ENCODE data around the gene ISOC2.

GRCh38 chr19:55500368-55500952 lies 39.0 kb upstream of the ISOC2 start:
- TF ChIP-seq CTCF (conservative IDR thresholded peaks at IDR 0.05; ENCODE audit: low read depth, low read length) (no peak), EZH2 (IDR thresholded peaks at IDR 0.05; ENCODE audit: low read length, unreplicated experiment) (no peak), EZH2phosphoT487 (IDR thresholded peaks at IDR 0.05; ENCODE audit: borderline replicate concordance, low read length) (no peak)

Data from PC-3 (cell line).